Measurements from ENCODE around the gene JMJD7. TPM values are rescaled to one million over a fixed set of nuclear protein-coding genes. Genes with fewer than 3 reads are reported as not detected.

JMJD7 gene
- total RNA-seq, 4 donors from 2014 or later: 2.0 to 12.6 (median 7.9) TPM

DNA sequence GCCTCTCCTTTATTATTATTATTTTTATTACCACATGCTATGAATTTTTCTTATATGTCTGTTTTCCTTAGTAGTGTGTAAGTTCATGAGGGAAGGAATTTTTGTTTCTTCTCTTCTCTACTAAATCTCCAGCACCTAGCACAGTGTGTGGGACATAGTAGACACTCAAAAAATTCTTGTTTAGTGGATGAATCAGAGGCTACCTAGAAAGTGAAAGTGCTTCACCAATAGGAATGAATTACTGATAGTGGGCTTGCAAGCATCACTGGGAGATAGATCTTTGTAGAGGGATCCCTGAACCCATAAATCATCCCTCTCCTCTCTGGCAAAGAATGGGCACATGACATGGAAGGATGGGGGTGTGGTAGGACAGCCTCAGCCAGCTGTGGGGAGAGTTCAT, 57.4 kb downstream of the JMJD7 start:
- TF ChIP-seq, protein P1, sequence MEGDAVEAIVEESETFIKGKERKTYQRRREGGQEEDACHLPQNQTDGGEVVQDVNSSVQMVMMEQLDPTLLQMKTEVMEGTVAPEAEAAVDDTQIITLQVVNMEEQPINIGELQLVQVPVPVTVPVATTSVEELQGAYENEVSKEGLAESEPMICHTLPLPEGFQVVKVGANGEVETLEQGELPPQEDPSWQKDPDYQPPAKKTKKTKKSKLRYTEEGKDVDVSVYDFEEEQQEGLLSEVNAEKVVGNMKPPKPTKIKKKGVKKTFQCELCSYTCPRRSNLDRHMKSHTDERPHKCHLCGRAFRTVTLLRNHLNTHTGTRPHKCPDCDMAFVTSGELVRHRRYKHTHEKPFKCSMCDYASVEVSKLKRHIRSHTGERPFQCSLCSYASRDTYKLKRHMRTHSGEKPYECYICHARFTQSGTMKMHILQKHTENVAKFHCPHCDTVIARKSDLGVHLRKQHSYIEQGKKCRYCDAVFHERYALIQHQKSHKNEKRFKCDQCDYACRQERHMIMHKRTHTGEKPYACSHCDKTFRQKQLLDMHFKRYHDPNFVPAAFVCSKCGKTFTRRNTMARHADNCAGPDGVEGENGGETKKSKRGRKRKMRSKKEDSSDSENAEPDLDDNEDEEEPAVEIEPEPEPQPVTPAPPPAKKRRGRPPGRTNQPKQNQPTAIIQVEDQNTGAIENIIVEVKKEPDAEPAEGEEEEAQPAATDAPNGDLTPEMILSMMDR (IDR thresholded peaks at IDR 0.05; ENCODE audit: low read depth): no peak

GRCh38 chr15:41885841-41886240, 57.9 kb downstream of the JMJD7 start:
- TF ChIP-seq, protein P1 (IDR thresholded peaks at IDR 0.05; ENCODE audit: low read depth): no peak

- TF ChIP-seq, protein P1 (IDR thresholded peaks at IDR 0.05; ENCODE audit: low read depth): no peak
These were observed 58.8 kb downstream of the JMJD7 start for GRCh38 chr15:41886741-41887140.

- TF ChIP-seq, protein P1 (IDR thresholded peaks at IDR 0.05; ENCODE audit: low read depth): no peak
These were observed 59.3 kb downstream of the JMJD7 start for GRCh38 chr15:41887161-41887560.

Small RNA genes lying within 50 kb of the gene (small RNA-seq; reads per million reads assigned to genes)
- 0.49 reads per million for gene JMJD7-PLA2G4B
- gene MIR4310: not detected
- gene RNA5SP393: not detected

Other genes with a start within 250 kb of the JMJD7 start
- gene MGA, start 167.7 kb upstream of the JMJD7 start, total RNA-seq: 10 to 100 TPM; 29.1 to 43.4 (median 33.3) TPM
- 10 to 100 TPM in 1 of 4 donors, 1 to 10 TPM in 3; 6.7 to 17.3 (median 7.8) TPM for gene MAPKBP1, start 53.6 kb upstream of the JMJD7 start, total RNA-seq
- 1 to 10 TPM in 3 of 4 donors, not detected in 1; 1.1 to 5.3 (median 2.0) TPM for gene PLA2G4B, start 10.8 kb downstream of the JMJD7 start, total RNA-seq
- gene SPTBN5, start 66.0 kb downstream of the JMJD7 start, total RNA-seq: 1 to 10 TPM in 1 of 4 donors, under 1 TPM in 3; 0.17 to 1.5 (median 0.52) TPM
- 10 to 100 TPM; 24.8 to 43.2 (median 33.0) TPM for gene EHD4, start 144.5 kb downstream of the JMJD7 start, total RNA-seq
- not detected for gene PLA2G4E, start 192.9 kb downstream of the JMJD7 start, total RNA-seq